NOMO-1 treated with DMSO at 0.1 percent for 48 hours (cell line): ENCODE data around the gene FOXP2.
A peak's percentile ranks its signal among the peaks of the same experiment; 100 is the strongest.

Source experiments
- DNase-seq: peaks from one replicate; lab custom pipeline; 2025; ENCODE audit not compliant: unreplicated experiment; lab: John Stamatoyannopoulos, UW

The FOXP2 gene

GRCh38 chr7:114649689-114650088 lies 235.1 kb downstream of the FOXP2 start:
- DNase-seq = no peak

- DNase-seq = no peak
Measured at GRCh38 chr7:114650491-114650890, 235.9 kb downstream of the FOXP2 start.

GRCh38 chr7:114652041-114652440 lies 237.4 kb downstream of the FOXP2 start:
- no peak for DNase-seq

GRCh38 chr7:114653364-114654088 lies 238.9 kb downstream of the FOXP2 start:
- DNase-seq = no peak

- DNase-seq = no peak
Measured at GRCh38 chr7:114656466-114656865, 241.9 kb downstream of the FOXP2 start.

- no peak for DNase-seq
Measured at GRCh38 chr7:114657279-114657678, 242.7 kb downstream of the FOXP2 start.

- no peak for DNase-seq
Measured at GRCh38 chr7:114658216-114658615, 243.6 kb downstream of the FOXP2 start.

- no peak for DNase-seq
Measured at GRCh38 chr7:114659409-114660125, 245.0 kb downstream of the FOXP2 start.

- no peak for DNase-seq
Measured at GRCh38 chr7:114660126-114660486, 245.5 kb downstream of the FOXP2 start.

- no peak for DNase-seq
Measured at GRCh38 chr7:114660753-114661152, 246.1 kb downstream of the FOXP2 start.

- DNase-seq = no peak
Measured at GRCh38 chr7:114662002-114662677, 247.5 kb downstream of the FOXP2 start.

- DNase-seq = peak; percentile 4
Measured at GRCh38 chr7:114663502-114663901, 248.9 kb downstream of the FOXP2 start.

GRCh38 chr7:114670676-114671075 lies 256.1 kb downstream of the FOXP2 start:
- no peak for DNase-seq

GRCh38 chr7:114671563-114672123 lies 257.0 kb downstream of the FOXP2 start:
- DNase-seq = no peak

- DNase-seq = no peak
Measured at GRCh38 chr7:114678116-114678515, 263.5 kb downstream of the FOXP2 start.

GRCh38 chr7:114687238-114687637 lies 272.6 kb downstream of the FOXP2 start:
- no peak for DNase-seq

- DNase-seq = no peak
Measured at GRCh38 chr7:114688443-114689055, 273.9 kb downstream of the FOXP2 start.

GRCh38 chr7:114689406-114689805 lies 274.8 kb downstream of the FOXP2 start:
- DNase-seq = no peak

- DNase-seq = no peak
Measured at GRCh38 chr7:114691605-114692004, 277.0 kb downstream of the FOXP2 start.

GRCh38 chr7:114695182-114695581 lies 280.6 kb downstream of the FOXP2 start:
- DNase-seq = no peak

- no peak for DNase-seq
Measured at GRCh38 chr7:114700247-114700928, 285.8 kb downstream of the FOXP2 start.
